Activated CD8-positive, alpha-beta T cell treated with anti-CD3 and anti-CD28 coated beads, Interleukin-2, amount 10 ng/mL, durations not matched to agents 7 days and 5 days (primary cell): ENCODE measurements around the gene MYOZ3. TPM values are rescaled to one million over a fixed set of nuclear protein-coding genes. Genes with fewer than 3 reads are reported as not detected.

Source experiments
- ATAC-seq: fragments of 150-1000 bp; cut with Tn5 transposase; one replicate; pipeline ENCODE4 v1.10.0; 2021; ENCODE audit warnings: moderate library complexity
- CTCF ChIA-PET: fragments of 350-600 bp; sonication (Branson Sonifier 250); formaldehyde crosslinking; loops from one replicate; lab custom pipeline; 2021; ENCODE audit warnings: antibody characterized with exemption; lab: Charles Lee
- POLR2A ChIA-PET: fragments of 350-600 bp; sonication (Branson Sonifier 250); formaldehyde crosslinking; loops from one replicate; lab custom pipeline; 2021; ENCODE audit warnings: antibody characterized with exemption; lab: Charles Lee
- DNase-seq: peaks from one replicate; pipeline ENCODE4 v3.0.0-alpha.2; 2020
- H3K27ac Mint-ChIP-seq: one replicate; pipeline ENCODE4 v1.8.0; 2021; ENCODE audit warnings: mild to moderate bottlenecking, mixed read lengths
- H3K27me3 Mint-ChIP-seq: one replicate; pipeline ENCODE4 v1.8.0; 2021; ENCODE audit warnings: low read depth, mixed read lengths
- H3K36me3 Mint-ChIP-seq: one replicate; pipeline ENCODE4 v1.8.0; 2021; ENCODE audit warnings: low read depth, mixed read lengths
- H3K4me1 Mint-ChIP-seq: one replicate; pipeline ENCODE4 v1.8.0; 2021; ENCODE audit warnings: low read depth, mixed read lengths
- H3K4me3 Mint-ChIP-seq: one replicate; pipeline ENCODE4 v1.8.0; 2021; ENCODE audit warnings: mild to moderate bottlenecking, mixed read lengths
- H3K9me3 Mint-ChIP-seq: one replicate; pipeline ENCODE4 v1.8.0; 2022; ENCODE audit warnings: mixed read lengths; ENCODE audit not compliant: insufficient read depth
- total RNA-seq, 2 experiments: library from RNA; stranded (reverse); gene quantifications; one replicate each; pipeline ENCODE4 v1.2.3, GENCODE V29; 2021

The MYOZ3 gene
- total RNA-seq, 2 experiments from 2014 or later, result not detected

DNA sequence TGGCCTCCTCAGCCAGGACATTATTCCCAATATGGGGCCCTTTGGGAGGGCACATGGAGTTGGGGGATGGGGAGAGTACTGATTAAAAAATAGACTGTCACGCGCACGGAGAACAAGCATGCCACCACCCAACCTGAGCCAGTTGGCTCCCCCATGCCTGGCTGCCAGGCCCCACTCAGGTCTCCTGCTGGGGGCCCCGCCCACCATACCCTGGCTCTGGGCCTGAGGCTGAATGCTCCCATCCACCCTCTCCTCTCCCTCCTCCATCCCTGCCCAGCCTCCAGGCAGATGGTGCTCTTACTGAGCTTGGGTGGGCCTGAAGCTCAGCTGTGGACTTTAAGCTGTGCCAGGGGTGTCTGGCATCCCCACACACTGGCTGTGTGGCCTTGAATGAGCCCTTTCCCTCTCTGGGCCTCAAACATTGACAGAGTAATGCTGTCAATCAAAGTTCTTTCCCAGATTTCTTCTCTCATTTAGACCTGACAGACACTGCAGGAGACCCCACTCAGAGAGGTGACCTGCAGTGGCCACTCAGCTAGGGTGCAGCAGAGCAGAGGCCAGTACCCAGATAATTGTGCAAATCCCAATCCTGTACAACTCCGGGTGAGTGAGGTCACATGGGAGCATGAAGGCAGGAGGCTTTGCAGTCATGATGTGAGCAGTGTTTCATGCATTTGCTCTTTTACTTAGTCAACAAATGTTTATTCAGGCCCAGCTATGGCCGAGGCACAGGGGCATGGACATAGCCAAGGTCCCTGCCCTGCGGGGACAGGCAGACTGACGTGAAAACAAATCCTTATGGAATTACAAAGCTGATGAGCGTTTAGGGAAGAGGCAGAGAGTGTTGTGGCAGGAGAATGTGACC is 30.4 kb upstream of the MYOZ3 start:
- Mint-ChIP-seq H3K27me3 (peaks cover 17% of the 10 kb centered on the region), H3K9me3 (no peaks in the 10 kb centered on the region), H3K36me3 (no peaks in the 10 kb centered on the region), H3K4me3 (no peak overlapping the region), H3K4me1 (no peaks in the 10 kb centered on the region), H3K27ac (no peak overlapping the region)
- no peak for ATAC-seq
- ChIA-PET POLR2A (no interaction called here), CTCF (interaction anchor here (1.2 kb wide), 1 partner anchor 42 kb away, joined by 4 read pairs; no protein-coding TSS in a partner anchor)
- no peak for DNase-seq

DNA sequence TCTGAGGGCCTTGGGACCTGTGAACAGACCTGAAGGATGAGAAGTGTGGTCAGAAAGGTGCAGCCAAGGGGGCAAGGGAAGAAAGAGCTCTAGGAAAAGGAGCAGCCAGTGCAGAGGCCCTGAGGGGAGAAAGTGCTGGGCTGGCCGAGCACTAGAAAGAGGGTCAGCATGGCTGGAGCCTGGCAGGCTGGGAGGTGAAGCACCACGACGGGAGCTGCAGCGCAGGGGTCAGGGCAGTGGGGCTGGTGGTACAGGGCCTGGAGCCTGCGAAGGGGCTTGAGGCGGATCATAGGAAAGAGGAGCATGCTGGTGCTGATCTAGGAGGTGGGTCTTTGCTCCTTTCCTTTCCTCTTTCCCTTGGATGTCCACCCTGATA is 29.7 kb upstream of the MYOZ3 start:
- ChIA-PET CTCF (interaction anchor here (1.2 kb wide), 1 partner anchor 42 kb away, joined by 4 read pairs; no protein-coding TSS in a partner anchor), POLR2A (no interaction called here)
- H3K9me3 Mint-ChIP-seq, result no peaks in the 10 kb centered on the region
- peaks cover 13% of the 10 kb centered on the region for H3K27me3 Mint-ChIP-seq
- H3K4me3 Mint-ChIP-seq, result no peak overlapping the region
- no peaks in the 10 kb centered on the region for H3K4me1 Mint-ChIP-seq
- ATAC-seq, result no peak
- DNase-seq, result no peak
- H3K36me3 Mint-ChIP-seq, result no peaks in the 10 kb centered on the region
- H3K27ac Mint-ChIP-seq, result no peak overlapping the region

DNA sequence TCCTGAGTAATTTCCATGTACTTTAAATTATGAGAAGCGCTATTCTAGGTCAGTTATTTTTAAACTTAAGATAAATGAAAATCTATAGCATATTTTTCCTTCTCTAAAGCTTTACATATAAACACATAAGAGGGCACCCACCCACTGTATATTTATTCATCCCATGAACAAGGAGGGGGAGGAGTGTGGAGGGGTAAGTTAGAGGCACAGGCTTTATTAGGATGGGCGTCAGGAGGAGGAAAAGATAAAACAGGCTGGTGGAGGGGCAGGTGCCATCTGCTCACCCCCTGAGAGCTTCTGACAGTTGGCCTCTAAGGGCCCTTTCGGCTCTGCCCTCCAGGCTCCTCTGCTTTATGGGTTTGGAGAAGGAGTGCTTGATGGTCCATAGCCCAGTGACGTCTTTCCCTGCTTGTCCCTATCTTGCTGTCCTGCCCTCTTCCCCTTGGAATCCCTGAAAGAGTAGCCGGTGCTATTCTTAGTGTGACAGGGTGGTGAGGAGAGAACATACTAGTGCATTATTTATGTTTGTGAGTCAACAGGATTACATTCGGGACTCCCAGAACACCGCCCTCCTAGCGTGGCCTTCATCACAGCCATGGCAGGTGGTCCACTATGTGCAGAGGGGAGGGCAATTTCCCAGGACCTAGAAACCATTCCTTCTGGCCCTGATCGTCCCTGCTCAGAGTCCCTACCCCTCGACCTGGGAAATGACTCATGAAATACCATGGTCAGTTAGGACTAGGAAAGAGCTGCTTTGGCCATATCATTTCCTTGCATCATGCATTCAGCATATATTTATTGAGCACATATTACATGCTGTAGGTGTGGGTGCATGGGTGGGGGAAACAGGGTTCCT is 28.5 kb upstream of the MYOZ3 start:
- Mint-ChIP-seq H3K27me3 (peaks cover 14% of the 10 kb centered on the region), H3K4me3 (no peak overlapping the region), H3K36me3 (no peaks in the 10 kb centered on the region), H3K4me1 (no peaks in the 10 kb centered on the region), H3K27ac (no peak overlapping the region), H3K9me3 (no peaks in the 10 kb centered on the region)
- CTCF ChIA-PET, result interaction anchor here (1.2 kb wide), 1 partner anchor 40 kb away, joined by 4 read pairs; no protein-coding TSS in a partner anchor
- ATAC-seq (no peak), DNase-seq (no peak)
- POLR2A ChIA-PET, result no interaction called here

DNA sequence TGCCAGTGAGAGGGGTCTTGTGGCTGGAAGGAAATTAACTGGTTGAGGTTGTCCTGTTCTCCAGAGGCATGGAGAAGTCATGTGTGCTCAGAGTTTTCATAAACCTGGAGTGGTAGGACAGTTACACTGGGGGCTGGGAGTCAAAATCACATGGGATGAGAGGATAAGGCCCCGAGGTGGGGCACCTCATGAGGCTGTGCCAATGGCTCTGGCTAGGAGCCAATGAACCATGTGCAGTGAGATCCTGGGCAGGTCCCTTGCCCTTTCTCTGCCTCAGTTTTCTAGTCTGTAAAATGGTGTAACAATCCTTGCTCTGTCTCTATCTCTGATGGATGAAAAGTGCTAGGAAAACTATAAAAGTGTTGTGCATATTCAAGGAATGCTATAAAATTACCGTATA is 27.6 kb upstream of the MYOZ3 start:
- no peak overlapping the region for H3K4me3 Mint-ChIP-seq
- no peaks in the 10 kb centered on the region for H3K9me3 Mint-ChIP-seq
- ChIA-PET POLR2A (no interaction called here), CTCF (no interaction called here)
- no peak for DNase-seq
- peaks cover 17% of the 10 kb centered on the region for H3K27me3 Mint-ChIP-seq
- H3K36me3 Mint-ChIP-seq, result no peaks in the 10 kb centered on the region
- no peak for ATAC-seq
- no peak overlapping the region for H3K27ac Mint-ChIP-seq
- no peaks in the 10 kb centered on the region for H3K4me1 Mint-ChIP-seq

DNA sequence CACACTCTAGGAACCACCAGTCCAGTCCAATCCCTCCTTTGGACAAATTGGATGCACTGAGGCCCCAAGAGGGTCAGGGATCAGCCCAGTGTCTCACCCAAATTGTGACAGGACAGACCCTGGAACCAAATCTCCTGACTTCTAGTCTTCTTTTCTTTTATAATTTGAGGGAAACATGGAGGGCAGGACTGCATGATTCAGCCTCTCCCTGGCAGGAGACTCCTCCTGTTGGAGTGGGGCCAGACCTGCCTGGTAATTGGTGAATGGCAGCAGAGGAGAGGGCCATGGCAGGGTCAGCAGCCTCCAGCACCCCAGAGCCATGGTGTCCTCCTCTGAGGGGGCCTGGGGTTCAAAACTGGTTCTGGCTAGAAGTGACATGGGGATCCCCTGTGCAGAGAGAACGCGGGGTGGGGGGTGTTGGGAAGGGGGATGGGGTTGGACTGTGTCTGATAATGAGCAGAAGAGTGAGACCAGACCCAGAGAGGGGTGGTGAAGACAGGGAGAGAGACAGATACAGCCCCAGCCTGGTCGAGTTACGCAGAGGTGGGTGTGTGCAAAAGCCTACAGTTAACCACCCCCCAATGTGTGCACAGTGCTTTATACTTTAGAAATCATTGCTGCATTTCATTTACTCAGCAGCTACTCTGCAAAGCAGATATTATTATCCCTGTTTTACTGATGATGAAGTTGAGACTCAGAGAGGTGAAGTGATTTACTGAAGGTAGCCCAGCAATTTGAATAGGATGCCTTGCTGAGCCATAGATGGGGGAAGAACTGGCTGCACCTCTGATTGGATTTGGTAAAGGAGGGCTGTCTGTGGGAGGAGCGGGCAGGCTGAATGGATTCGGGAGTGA is 24.4 kb upstream of the MYOZ3 start:
- Mint-ChIP-seq H3K4me1 (no peaks in the 10 kb centered on the region), H3K9me3 (no peaks in the 10 kb centered on the region), H3K36me3 (no peaks in the 10 kb centered on the region), H3K27me3 (peaks cover 17% of the 10 kb centered on the region), H3K4me3 (no peak overlapping the region), H3K27ac (no peak overlapping the region)
- CTCF ChIA-PET, result no interaction called here
- DNase-seq (no peak), ATAC-seq (no peak)
- POLR2A ChIA-PET, result no interaction called here

DNA sequence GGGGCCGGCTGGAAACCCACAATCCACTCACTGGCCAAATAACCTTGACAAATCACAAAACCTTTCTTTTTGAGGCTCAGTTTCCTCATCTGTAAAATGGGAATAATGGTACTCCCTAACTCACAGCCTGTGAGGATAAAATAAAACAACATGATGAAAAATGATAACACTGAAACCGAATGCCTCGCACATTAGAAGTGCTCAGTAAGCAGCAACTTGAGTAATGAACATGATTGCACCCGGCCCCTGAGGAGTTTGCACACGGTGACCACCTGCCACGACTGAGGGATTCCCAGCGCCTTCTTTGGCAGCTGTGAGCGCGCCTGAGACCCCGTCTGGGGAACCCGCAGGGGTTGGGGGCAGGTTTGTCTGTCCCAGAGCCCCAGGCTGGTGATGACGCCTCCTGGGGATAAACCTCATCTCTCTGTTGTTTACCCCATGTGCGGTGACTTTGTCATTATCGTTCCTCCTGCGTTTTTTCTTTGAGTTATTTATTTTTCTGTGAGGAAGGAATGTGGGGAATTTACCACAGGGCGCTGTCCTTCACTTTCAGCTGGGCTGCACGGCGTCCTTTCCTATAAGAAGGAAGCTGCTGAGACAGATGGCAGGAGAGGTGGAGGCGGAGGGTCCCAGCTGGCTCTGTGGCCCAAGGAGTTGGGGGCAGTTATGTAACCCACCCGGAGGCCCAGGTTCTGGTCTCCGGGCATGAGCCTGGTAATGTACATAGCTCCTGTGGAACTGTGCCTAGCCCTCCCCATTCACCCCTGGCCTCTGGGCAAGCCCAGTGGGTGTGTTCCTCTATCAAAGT is 23.6 kb upstream of the MYOZ3 start:
- Mint-ChIP-seq H3K27me3 (peaks cover 17% of the 10 kb centered on the region), H3K4me1 (no peaks in the 10 kb centered on the region), H3K9me3 (no peaks in the 10 kb centered on the region), H3K36me3 (no peaks in the 10 kb centered on the region), H3K27ac (no peak overlapping the region), H3K4me3 (no peak overlapping the region)
- CTCF ChIA-PET, result no interaction called here
- POLR2A ChIA-PET, result no interaction called here
- no peak for ATAC-seq
- no peak for DNase-seq

DNA sequence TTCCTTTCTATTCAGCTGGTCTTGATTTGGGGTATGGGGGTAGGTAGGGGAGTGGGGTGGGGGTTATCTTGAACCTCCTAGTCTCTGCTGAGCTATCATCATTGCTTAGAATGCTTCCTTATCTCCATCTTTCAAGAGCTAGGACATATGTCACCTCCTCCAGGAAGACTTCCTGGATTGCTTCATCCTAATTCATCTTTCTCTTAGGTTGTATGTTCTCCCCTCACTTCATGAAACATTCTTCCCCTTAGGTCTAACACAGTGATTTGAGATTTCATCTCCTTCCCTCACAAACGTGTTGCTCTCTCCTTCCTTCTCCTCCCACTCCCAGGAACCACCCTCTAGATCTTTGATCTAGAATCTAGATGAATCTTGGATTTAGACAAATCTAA is 23.0 kb upstream of the MYOZ3 start:
- CTCF ChIA-PET, result no interaction called here

DNA sequence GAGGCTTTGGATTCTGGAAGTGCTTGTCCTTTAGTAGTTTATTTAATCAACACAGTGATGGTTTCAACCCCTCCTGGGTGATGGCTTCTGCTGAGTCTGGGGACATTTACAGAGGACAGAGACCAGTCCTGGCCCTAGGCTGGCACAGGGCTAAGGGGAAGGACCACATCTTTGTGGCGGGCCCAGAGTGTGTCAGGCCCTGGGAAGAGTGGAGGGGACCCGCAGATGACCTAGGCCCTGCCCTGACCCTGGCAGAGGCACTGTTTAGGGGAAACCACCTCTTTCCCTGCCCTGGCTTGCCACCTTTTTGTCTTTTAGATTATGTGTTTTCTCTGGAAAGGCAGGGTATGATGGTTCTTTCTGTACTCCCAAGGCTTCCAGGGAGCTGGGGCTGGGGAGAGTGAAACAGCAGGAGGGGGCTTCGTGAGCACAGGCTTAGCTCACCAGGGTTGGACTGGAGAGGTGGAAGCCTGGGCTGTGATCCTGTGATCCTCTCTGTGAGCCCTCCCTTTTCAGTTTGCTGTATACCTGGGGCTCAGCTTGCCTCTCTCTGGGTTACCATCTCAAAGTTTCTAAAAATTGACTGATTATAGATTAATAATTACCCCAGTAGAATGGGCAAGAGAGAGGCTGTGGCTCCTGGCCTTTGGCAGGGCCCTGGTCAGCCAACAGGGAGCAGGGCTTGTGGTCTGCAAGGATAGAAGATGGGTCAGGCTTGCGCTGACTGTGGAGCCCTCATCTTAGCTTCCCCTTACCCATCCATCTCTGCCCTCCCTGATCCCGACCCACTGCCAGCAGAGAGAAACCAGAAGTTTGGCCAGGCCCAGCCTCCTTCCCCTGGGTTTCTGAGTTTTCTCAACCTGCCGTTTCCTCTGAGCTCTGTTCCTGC is 22.3 kb upstream of the MYOZ3 start:
- no peak for DNase-seq
- H3K27ac Mint-ChIP-seq, result no peak overlapping the region
- ATAC-seq, result no peak
- POLR2A ChIA-PET, result no interaction called here
- H3K27me3 Mint-ChIP-seq, result peaks cover 17% of the 10 kb centered on the region
- CTCF ChIA-PET, result no interaction called here
- no peak overlapping the region for H3K4me3 Mint-ChIP-seq
- H3K4me1 Mint-ChIP-seq, result no peaks in the 10 kb centered on the region
- no peaks in the 10 kb centered on the region for H3K36me3 Mint-ChIP-seq
- H3K9me3 Mint-ChIP-seq, result no peaks in the 10 kb centered on the region

More for the DNA sequence above, 23.0 kb upstream of the MYOZ3 start:
- Mint-ChIP-seq H3K4me1 (no peaks in the 10 kb centered on the region), H3K9me3 (no peaks in the 10 kb centered on the region), H3K27me3 (peaks cover 17% of the 10 kb centered on the region), H3K36me3 (no peaks in the 10 kb centered on the region), H3K27ac (no peak overlapping the region), H3K4me3 (no peak overlapping the region)
- POLR2A ChIA-PET, result no interaction called here
- DNase-seq (no peak), ATAC-seq (no peak)

DNA sequence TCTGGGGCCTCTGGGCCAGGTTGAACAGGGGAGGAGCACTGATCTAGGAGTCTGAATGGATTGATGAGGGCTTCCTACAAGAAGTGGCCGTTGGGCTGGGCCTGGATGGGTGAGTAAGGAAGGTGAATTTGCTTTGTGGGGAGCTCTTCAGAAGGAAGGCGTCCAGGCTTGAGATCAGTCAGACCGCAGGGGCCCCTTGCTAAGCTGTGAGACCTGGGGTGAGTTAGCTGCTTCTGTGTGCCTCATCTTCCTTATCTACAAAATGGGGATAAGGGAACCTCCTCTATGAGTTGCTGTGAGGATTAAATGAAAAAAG is 21.7 kb upstream of the MYOZ3 start:
- ChIA-PET POLR2A (no interaction called here), CTCF (no interaction called here)
- H3K27ac Mint-ChIP-seq, result no peak overlapping the region
- no peaks in the 10 kb centered on the region for H3K36me3 Mint-ChIP-seq
- no peaks in the 10 kb centered on the region for H3K9me3 Mint-ChIP-seq
- DNase-seq (no peak), ATAC-seq (no peak)
- no peaks in the 10 kb centered on the region for H3K4me1 Mint-ChIP-seq
- H3K27me3 Mint-ChIP-seq, result peaks cover 17% of the 10 kb centered on the region
- H3K4me3 Mint-ChIP-seq, result no peak overlapping the region

DNA sequence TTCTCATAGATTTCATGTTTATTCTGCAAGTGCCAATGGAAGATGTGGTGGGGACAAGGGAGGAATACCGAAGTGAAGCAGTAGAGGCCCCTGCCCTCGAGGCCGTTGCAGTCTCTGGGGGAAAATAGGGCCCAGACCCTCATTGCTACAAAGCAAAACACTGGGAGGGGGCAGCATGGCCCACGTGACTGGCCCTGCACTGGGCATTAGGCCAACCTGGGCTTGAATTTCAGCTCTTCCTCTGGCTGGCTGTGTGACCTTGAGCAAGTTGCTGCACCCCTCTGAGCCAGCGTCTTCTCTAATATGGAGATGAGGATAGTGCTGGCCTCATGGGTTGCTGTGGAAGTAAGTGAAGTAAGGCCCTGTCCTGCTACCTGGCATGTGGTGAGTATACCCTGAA is 21.3 kb upstream of the MYOZ3 start:
- no peak overlapping the region for H3K27ac Mint-ChIP-seq
- ChIA-PET CTCF (no interaction called here), POLR2A (no interaction called here)
- no peak for ATAC-seq
- H3K9me3 Mint-ChIP-seq, result no peaks in the 10 kb centered on the region
- no peaks in the 10 kb centered on the region for H3K36me3 Mint-ChIP-seq
- H3K4me1 Mint-ChIP-seq, result no peaks in the 10 kb centered on the region
- peaks cover 17% of the 10 kb centered on the region for H3K27me3 Mint-ChIP-seq
- DNase-seq, result no peak
- H3K4me3 Mint-ChIP-seq, result no peak overlapping the region
